Frontal cortex (tissue), 4 donors: Measurements from ENCODE around the gene MEGF8. TPM values are rescaled to one million over a fixed set of nuclear protein-coding genes. Genes with fewer than 3 reads are reported as not detected.
"Not testable (repeated sequence)": the region's sequence is repeated elsewhere in the genome, so short reads cannot be mapped to it uniquely, and the experiment has no call there.

Source experiments
- DNase-seq, 2 donors: peaks; one replicate each; pipeline ENCODE4 v3.0.0; 2012; ENCODE audit warnings: low spot score in 2 of 2
- FAIRE-seq: peaks from 2 replicates; lab custom pipeline; 2012; peaks lifted over from hg19 to GRCh38; lab: Jason Lieb, UNC
- total RNA-seq: library from RNA; depleted of rRNA; stranded (reverse); fragments of >200 nt; gene quantifications from one replicate; pipeline ENCODE4 v1.2.3, GENCODE V29; 2014
- donor health status: control.
- donor health status: control.
- donor health status: control.

MEGF8 gene
- total RNA-seq, 1 donor from 2014 or later, result 35.9 TPM

DNA sequence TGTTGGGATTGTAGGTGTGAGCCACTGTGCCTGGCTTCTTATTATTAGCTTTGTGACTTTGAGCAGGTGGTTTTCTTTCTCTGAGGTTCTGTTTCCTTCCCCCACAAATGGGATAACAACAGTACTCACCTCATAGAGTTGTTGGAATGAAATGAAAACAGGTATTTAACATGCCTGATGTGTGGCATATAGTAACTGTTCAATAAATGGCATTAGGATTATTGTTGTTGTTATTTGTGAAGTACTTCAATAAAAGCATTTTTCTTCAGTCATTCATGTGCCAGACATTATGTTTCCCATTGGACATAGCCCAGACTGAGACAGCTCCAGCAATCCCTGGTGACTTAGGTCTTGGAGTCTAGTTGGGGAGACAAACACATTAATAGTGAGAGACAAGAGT is 1.5 kb downstream of the MEGF8 start:
- DNase-seq (no peak), FAIRE-seq (no peak)

DNA sequence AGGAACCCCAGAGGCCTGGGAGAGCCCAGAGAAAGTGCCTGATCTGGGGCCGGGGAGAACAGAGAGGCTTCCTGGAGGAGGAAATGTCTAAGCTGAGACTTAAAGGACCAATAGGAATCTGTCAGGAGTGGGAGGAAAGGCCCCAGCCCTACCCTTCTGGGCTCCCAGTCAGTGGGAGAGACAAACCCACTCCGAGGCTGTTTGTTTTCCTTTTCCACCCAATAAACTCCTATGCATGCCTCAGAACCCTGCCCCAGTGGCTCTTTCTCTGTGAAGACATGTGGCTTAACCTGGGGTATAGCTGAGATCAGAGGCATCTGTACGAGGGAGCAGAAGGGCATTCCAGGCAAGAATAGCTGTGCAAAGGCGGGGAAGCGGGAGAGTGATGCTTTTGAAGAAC is 1.9 kb downstream of the MEGF8 start:
- no peak for DNase-seq
- FAIRE-seq, result no peak

DNA sequence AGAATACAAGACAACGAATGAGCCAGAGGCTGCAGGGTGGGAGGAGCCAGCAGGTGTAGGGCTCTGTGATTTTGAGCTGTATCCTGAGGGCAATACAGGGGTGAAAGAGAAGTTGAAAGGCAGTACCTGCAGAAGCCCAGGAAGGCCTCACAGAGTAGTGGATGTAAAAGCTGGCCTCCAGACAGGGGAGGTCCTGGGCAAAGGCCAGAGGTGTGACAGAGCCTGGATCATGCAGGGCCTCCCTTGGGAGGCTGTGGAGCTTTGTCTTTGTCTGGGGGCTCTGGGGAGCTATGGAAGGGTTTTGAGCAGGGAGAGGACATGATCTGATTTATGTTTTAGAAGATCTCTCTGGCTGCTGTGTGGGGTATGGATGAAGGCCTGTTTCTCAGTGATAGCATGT is 2.7 kb downstream of the MEGF8 start:
- no peak for FAIRE-seq

DNA sequence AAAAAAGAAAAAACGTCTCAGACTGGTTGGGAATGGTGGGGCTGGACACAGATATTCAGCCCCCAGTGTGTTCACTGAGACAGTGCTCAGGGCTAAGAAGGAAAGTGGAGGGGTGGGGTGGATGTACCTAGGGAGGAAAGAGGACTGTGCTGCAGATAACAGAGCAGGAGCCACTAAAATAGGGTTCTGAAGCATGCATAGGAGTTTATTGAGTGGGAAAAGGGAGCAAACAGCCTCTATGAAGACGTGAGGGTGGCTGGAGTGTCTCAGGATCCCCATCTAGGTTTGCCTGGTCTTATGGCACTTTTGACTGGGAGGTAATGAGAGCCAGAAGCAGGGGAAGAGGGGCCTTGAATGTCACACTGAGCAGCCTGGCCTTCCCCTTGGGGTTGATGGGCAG is 3.4 kb downstream of the MEGF8 start:
- no peak for DNase-seq
- FAIRE-seq, result no peak

More for the DNA sequence above, 2.7 kb downstream of the MEGF8 start:
- DNase-seq, result no peak

DNA sequence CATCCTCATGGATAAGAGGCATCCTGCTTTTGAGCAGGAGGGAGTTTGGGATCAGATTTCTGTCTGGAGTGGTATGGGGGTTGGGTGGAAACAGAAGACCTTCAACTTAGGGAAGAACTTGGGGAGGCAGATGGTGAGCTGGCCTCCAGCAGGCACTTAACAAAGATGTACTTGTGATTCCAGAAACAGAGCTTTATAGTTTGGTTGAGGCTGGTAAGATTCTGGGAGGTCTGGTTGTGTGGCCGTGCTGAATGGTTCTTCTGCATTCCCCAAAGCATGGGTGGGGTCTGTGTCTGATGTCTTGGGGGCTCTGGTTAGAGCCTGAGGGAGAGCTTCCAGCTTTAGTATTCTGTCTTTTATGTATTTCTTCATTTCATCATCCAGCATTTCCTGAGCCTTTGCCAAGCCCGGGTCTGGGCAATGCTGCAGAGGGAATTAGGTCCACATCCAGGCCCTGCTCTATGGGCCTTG is 4.8 kb downstream of the MEGF8 start:
- no peak for FAIRE-seq

DNA sequence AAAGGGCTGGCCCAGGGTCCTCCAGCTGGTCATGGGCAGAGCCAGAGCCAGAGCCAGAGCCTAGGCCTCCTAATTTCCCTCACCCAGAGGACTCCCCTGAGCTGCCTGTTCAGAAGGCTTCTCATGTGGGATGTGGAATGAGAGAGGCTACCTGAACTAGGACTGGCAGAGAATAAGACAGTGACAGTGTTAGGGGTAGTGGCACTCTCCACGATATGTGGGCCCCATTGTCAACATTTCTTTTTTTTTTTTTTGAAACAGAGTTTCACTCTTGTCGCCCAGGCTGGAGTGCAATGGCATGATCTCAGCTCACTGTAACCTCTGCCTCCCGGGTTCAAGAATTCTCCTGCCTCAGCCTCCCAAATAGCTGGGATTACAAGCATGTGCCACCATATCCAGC is 5.9 kb downstream of the MEGF8 start:
- not testable (repeated sequence) for FAIRE-seq, DNase-seq

More for the DNA sequence above, 4.8 kb downstream of the MEGF8 start:
- DNase-seq, result no peak

DNA sequence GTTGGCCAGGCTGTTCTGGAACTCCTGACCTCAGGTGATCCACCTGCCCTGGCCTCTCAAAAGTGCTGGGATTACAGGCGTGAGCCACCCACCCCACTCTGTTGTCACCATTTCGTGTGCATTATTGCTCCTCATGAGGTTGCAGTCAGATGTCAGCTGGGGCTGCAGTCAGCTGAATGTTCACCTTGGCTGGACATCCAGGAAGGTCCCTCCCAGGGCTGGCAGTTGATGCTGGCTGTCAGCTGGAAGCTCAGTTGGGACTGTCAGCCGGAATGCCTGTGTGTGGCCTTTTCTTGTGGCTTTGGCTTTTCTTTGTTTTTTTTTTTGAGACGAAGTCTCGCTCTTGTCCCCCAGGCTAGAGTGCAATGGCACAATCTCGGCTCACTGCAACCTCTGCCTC is 6.6 kb downstream of the MEGF8 start:
- FAIRE-seq (no peak), DNase-seq (no peak)

DNA sequence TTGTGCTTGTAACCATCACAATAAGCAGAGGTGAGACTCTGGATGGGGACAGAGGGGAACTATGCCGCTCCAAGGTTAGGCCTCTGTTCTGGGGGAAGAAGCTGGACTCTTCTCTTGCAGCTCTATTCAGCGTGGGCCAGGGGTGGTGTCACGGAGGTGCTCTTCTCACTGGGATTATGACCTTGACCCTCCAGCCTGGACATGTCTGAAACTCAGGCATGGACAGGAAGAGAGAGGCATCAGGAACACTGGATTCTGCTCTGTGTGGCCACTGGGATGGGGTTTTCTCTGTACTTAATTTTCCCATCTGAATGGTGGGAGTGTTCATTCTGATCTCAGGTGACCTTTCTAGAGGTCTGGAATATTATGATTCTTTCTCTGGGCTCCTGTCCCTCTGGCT is 7.6 kb downstream of the MEGF8 start:
- FAIRE-seq, result no peak
- no peak for DNase-seq

DNA sequence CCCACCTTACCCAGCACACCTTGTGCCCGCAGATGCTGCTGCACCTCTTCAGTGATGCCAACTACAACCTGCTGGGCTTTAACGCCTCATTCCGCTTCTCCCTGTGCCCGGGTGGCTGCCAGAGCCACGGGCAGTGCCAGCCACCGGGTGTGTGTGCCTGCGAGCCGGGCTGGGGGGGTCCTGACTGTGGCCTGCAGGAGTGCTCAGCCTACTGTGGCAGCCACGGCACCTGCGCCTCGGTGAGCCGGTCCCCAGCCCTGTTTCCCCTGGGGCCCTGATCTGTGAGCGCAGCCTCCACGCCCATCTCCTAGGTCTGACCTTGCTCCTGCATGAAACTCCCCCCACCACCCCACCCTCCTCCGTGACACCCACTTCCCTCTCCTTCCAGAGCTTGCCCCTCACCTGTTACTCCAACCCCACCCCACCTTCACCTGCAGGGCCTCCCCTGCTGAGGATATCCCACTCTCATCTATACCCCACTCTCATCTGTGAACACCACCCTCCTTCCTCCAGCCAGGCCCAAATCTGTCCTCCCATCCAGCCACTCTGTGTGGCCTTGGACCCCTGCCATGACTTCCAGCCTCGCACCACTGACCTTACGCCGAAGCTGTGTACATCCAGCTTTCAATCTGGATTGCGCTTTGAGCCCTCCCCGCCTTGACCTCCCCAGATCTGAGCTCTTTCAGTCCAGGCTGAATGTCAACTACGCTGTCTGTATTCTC is 8.7 kb downstream of the MEGF8 start:
- FAIRE-seq (no peak), DNase-seq (no peak)

DNA sequence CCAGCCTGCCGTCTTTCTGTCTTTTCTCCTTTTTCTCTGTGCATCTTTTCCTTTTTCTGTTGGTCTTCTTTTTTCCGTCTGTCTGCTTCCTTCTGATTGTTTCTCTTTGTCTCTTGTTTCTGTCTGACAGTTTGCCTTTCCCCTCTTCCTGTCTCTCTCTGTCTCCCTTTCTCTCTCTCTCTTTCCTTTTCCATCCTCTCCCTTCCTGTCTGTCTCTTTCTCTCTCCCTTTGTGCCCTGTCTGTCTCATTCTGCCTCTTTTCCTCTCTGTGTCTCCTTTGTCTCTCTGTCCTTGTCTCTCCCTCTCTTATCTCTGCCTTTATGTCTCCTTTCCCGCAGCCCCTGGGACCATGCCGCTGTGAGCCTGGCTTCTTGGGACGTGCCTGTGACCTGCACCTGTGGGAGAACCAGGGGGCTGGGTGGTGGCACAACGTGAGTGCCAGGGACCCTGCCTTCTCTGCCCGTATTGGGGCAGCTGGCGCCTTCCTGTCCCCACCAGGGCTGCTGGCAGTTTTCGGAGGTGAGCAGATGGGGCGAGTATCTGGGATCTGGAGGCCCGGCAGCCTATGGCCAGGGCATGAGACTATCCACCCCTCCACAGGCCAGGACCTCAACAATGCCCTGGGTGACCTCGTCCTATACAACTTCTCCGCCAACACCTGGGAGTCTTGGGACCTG is 9.4 kb downstream of the MEGF8 start:
- DNase-seq, result no peak

DNA sequence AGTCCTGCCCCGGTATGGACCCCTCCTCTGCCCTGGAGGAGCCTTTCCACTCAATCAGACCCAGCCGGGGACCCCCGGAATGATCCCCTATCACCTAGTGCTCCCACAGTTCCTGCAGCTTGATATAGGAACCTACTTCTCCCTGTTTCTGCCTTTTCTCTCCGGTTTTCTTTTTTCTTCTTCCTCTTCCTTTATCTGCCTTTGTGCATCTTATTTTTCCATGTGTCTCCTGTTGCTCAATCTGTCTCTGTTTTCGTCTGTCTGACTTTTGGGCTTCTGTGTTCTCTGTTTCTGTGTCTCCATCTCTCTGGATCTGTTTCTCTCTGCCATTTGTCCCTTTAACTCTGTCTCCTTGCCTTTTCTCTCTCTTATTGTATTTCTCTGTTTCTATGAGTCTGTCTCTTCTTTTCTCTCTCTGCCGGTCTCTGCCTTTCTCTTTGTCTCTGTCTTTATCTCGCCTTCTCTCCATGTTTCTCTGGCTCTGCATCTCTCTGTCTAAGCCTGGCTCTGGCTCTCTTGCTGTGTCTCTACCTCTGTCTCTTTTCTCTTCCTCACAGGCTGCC is 10.0 kb downstream of the MEGF8 start:
- no peak for DNase-seq

More for the DNA sequence above, 9.4 kb downstream of the MEGF8 start:
- FAIRE-seq, result no peak

DNA sequence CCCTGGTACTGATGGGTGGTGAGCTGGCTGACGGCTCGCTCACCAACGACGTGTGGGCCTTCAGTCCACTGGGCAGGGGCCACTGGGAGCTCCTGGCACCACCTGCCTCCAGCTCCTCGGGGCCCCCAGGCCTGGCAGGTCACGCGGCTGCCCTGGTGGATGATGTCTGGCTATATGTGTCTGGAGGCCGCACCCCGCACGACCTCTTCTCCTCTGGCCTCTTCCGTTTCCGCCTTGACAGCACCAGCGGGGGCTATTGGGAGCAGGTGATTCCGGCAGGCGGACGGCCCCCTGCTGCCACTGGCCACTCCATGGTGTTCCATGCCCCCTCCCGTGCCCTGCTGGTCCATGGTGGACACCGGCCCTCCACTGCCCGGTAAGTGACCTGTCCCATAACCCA is 10.5 kb downstream of the MEGF8 start:
- DNase-seq, result no peak
- FAIRE-seq, result no peak

More for the DNA sequence above, 10.0 kb downstream of the MEGF8 start:
- no peak for FAIRE-seq

DNA sequence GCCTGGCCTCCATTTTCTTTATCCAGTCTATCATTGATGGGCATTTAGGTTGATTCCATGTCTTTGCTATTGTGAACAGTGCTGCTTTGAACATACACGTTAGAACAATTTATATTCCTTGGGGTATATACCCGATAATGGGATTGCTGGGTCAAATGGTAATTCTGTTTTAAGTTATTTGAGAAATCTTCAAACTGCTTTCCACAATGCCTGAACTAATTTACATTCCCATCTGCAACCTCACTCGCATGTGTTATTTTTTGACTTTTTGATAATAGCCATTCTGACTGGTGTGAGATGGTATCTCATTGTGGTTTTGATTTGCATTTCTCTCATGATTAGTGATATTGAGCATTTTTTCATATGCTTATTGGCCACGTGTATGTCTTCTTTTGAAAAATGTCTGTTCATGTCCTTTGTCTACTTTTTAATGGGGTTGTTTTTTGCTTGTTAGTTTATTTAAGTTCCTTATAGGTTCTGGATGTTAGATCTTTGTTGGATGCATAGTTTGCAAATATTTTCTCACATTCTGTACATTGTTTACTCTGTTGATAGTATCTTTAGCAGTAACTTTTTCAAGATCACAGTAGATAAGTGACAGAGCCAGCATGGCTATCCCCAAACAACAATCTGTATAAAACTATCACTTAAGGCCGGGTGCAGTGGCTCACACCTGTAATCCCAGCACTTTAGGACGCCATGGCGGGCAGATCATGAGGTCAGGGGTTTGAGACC is 13.9 kb downstream of the MEGF8 start:
- not testable (repeated sequence) for FAIRE-seq, DNase-seq

DNA sequence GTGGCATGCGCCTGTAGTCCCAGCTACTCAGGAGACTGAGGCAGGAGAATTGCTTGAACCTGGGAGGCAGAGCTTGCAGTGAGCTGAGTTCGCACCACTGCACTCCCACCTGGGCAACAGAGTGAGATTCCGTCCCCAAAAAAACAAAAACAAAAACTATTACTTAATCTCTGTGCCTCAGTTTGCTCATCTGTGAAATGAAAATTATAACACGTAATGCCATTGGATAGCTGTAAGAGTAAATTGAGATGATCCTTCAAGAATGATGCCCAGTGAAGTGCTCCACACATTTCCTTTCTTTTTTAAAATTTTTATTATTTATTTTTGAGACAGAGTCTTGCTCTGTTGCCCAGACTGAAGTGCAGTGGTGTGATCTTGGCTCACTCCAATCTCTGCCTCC is 14.5 kb downstream of the MEGF8 start:
- DNase-seq, FAIRE-seq: not testable (repeated sequence)

DNA sequence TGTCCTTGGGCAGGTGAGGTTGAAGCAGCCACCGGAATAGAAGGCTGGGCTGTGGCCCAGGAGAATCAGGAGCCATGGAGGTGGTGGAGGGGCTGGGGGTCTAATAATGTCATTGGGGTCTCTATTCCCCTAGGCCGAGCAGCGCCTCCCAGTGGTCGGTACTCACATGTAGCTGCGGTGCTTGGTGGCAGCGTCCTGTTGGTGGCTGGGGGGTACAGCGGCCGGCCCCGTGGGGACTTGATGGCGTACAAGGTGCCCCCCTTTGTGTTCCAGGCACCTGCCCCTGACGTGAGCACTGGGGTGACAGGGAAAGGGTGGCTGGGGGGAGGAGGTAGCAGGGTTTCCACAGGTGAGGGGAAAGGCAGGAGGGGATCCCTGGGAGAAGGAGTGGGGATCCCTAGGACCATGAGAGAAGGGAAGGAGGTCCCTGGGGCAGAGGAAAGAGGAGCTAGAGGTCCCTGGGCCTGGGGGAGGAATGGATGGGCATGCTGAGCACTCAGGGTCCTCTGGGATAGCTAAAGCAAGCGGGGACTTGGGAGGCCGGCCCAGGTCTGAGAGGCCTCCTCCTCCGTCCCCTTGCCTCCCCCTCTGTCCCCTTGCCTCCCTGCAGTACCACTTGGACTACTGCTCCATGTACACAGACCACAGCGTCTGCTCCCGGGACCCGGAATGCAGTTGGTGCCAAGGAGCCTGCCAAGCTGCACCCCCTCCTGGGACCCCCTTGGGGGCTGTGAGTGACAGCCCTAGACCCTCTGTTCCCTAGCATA is 18.1 kb downstream of the MEGF8 start:
- no peak for FAIRE-seq

DNA sequence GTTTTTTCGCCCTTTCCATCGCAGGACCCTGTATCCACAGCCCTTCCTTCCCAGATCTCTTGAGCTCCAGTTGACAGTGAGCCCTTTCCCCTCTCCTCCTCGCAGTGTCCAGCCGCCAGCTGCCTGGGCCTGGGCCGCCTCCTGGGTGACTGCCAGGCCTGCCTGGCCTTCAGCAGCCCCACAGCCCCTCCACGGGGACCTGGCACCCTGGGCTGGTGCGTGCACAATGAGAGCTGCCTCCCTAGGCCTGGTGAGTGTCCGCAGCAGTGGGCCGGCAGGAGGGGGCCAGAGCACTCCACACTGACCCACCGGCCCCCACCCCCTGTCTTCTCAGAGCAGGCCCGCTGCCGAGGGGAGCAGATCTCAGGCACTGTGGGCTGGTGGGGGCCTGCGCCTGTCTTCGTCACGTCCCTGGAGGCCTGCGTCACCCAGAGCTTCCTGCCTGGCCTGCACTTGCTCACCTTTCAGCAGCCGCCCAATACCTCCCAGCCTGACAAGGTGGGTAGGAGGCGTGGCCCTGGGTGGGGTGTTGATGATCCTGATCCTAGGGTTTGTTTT is 19.0 kb downstream of the MEGF8 start:
- no peak for FAIRE-seq

More for the DNA sequence above, 18.1 kb downstream of the MEGF8 start:
- DNase-seq, result no peak

DNA sequence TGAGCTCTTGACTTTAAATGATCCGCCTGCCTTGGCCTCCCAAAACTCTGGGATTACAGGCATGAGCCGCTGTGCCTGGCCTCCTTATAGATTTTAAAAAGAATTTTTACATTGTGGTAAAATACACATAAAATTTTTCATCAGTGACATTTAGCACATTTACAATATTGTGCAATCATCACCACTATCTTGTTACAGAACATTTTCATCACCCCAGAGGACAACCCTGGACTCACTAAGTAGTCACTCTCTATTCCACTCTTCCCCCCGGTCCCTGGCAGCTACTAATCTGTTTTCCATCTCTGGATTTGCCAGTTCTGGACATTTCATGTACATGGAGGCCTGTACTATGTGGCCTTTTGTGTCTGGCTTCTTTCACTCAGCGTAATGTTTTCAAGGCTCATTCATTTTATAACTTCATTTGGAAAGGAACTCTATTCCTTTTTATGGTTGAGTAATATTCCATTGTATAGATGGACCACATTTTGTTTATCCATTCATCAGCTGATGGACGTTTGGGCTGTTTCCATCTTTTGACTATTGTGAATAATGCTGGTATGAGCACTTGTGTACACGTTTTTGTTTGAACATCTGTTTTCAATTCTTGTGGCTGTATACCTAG is 19.9 kb downstream of the MEGF8 start:
- FAIRE-seq (no peak), DNase-seq (no peak)

More for the DNA sequence above, 19.0 kb downstream of the MEGF8 start:
- no peak for DNase-seq

DNA sequence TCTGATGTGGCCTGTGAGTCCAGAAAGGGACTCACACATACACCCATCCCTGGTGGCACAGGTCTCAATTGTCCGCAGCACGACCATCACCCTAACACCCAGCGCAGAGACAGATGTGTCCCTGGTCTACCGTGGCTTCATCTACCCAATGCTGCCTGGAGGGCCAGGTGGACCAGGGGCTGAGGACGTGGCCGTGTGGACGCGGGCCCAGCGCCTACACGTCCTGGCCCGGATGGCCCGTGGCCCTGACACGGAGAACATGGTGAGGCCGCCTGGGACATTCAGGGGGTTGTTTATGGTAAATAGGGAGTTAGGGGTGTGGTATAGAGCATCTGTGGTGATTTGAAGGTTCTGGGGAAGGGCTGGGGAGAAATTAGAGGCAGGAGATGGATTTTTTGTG is 22.8 kb downstream of the MEGF8 start:
- no peak for DNase-seq
- FAIRE-seq, result no peak
